Measurements from ENCODE around the gene SGPP2.

The SGPP2 gene

DNA sequence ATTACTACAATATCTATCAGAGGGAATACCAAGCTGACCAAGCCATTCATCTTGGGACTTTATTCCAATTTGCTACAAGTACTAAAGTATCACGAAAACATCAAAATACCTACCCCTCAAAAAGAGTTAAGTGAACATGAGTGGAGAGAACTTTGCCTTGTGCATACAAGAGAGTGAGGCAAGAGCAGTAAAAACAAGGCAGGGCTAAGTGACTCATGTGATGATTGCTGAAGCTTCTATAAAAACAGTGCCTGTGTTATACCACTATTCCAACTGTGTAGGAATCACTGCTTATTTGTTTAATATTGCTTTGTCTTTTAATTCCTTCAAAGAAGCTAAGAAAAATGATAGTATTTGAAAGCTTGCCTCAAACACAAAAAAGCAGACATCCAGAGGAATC, 170.3 kb downstream of the SGPP2 start:
- no peak overlapping the region for H3K27ac ChIP-seq
- TF ChIP-seq, protein P1, sequence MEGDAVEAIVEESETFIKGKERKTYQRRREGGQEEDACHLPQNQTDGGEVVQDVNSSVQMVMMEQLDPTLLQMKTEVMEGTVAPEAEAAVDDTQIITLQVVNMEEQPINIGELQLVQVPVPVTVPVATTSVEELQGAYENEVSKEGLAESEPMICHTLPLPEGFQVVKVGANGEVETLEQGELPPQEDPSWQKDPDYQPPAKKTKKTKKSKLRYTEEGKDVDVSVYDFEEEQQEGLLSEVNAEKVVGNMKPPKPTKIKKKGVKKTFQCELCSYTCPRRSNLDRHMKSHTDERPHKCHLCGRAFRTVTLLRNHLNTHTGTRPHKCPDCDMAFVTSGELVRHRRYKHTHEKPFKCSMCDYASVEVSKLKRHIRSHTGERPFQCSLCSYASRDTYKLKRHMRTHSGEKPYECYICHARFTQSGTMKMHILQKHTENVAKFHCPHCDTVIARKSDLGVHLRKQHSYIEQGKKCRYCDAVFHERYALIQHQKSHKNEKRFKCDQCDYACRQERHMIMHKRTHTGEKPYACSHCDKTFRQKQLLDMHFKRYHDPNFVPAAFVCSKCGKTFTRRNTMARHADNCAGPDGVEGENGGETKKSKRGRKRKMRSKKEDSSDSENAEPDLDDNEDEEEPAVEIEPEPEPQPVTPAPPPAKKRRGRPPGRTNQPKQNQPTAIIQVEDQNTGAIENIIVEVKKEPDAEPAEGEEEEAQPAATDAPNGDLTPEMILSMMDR (IDR thresholded peaks at IDR 0.05) = no peak
- DNase-seq (ENCODE audit: low spot score) = no peak
- H3K4me3 ChIP-seq = no peak overlapping the region

GRCh38 chr2:222595581-222595980, 171.2 kb downstream of the SGPP2 start:
- DNase-seq (ENCODE audit: low spot score) = no peak

GRCh38 chr2:222598611-222599010, 174.3 kb downstream of the SGPP2 start:
- Histone ChIP-seq H3K4me3 (no peak overlapping the region), H3K27ac (no peak overlapping the region)
- no peak for DNase-seq (ENCODE audit: low spot score)
- TF ChIP-seq, protein P1 (IDR thresholded peaks at IDR 0.05) = no peak

More at GRCh38 chr2:222595581-222595980, 171.2 kb downstream of the SGPP2 start:
- TF ChIP-seq, protein P1 (IDR thresholded peaks at IDR 0.05) = no peak
- no peak overlapping the region for H3K27ac ChIP-seq
- no peak overlapping the region for H3K4me3 ChIP-seq

GRCh38 chr2:222603501-222603900, 179.2 kb downstream of the SGPP2 start:
- DNase-seq (ENCODE audit: low spot score) = no peak
- Histone ChIP-seq H3K4me3 (no peak overlapping the region), H3K27ac (no peak overlapping the region)
- TF ChIP-seq, protein P1 (IDR thresholded peaks at IDR 0.05) = no peak

GRCh38 chr2:222604749-222605515, 180.6 kb downstream of the SGPP2 start:
- TF ChIP-seq, protein P1 (IDR thresholded peaks at IDR 0.05) = no peak
- no peak for DNase-seq (ENCODE audit: low spot score)
- Histone ChIP-seq H3K27ac (no peak overlapping the region), H3K4me3 (no peak overlapping the region)

- no peak overlapping the region for H3K27ac ChIP-seq
- no peak overlapping the region for H3K4me3 ChIP-seq
- TF ChIP-seq, protein P1 (IDR thresholded peaks at IDR 0.05) = no peak
- no peak for DNase-seq (ENCODE audit: low spot score)
Observed at GRCh38 chr2:222606306-222606705, 182.0 kb downstream of the SGPP2 start.

GRCh38 chr2:222608081-222608480, 183.7 kb downstream of the SGPP2 start:
- TF ChIP-seq, protein P1 (IDR thresholded peaks at IDR 0.05) = no peak
- DNase-seq (ENCODE audit: low spot score) = no peak
- Histone ChIP-seq H3K27ac (no peak overlapping the region), H3K4me3 (no peak overlapping the region)
